ENCODE data around the gene NID1. TPM values are rescaled to one million over a fixed set of nuclear protein-coding genes. Genes with fewer than 3 reads are reported as not detected.
"Not testable (repeated sequence)": the region's sequence is repeated elsewhere in the genome, so short reads cannot be mapped to it uniquely, and the experiment has no call there.

The NID1 gene
- total RNA-seq, 8 experiments from 2014 or later: 5.1 to 271 (median 8.9) TPM

DNA sequence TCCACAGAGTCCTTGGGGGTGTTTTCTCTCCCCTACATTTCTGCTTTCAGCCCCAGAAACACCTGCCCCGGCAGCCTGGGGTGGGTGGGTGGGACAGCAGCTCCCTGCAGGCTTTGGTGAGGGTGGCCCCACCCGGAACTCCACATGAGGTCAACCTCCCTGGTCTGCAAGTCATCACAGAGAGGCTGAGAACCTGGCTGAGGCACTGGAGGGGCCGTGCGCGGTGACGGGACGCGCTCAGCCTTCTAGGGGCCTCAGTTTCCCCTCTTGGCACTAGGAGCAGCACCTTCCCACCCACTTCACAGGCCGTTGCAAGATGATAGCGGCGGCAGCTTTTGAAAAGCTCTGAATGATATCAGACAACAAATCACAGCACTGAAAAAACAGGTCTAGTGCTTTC, 37.7 kb upstream of the NID1 start:
- Histone ChIP-seq H3K4me3 (no peak overlapping the region), H3K4me1 (replicated peaks in 1 of 2) (no peaks in the 10 kb centered on the region), H3K27ac (no peak overlapping the region)
- WGBS, 10 experiments: 75 to 100% (median 84%) methylated on average over 2 to 10 of the region's 11 CpGs; no CpG with 5 or more reads in 6 of the 10 experiments
- ATAC-seq (replicated peaks in 6 of 8): no peak
- in situ Hi-C loops (cut with MboI; ENCODE audit: low pct_unique_long_range_greater_than_20kb in 2 of 9, low sequenced_read_pairs in 9 of 9, unreplicated experiment in 9 of 9): loop anchor here in 8 of 9 experiments (10.0 to 25.0 kb wide), 4 partner anchors 385 to 1462 kb away; no protein-coding TSS in a partner anchor

DNA sequence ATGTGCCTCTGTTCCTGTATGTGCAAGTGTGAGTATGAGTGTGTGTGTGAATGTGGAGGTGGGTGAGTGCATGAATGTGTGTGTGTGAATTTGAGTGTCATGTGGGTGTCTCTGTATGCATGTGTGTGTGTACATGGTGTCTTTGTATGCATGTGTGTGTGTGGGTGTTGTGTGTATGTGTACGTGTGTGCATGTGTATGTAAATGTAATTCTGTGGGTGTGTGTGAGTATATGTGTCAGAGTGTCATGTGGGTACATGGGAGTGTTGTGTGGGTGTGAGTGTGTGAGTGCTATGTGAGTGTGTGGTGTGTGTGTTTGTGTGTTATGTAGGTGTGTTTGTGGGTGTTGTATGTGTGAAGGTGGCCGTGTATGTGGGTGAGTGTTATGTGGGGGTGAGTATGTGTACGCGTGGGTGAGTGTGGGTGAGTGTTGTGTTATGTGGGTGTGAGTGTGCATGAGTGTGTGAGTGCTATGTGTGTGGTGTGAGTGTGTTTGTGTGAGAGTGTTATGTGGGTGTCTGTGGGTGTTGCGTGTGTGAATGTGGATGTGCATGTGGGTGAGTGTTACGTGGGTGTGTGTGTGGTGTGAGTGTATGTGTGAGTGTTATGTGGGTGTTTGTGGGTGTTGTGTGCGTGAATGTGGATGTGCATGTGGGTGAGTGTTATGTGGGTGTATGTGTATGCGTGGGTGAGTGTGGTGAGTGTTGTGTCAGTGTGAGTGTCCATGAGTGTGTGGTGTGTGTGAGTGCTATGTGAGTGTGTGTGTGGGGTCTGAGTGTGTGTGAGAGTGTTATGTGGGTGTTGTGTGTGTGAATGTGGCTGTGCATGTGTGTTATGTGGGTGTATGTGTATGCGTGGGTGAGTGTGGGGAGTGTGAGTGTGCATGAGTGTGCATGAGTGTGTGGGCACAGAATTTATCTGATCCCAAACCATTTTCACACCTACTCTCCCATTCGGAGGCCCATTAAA, 36.6 kb upstream of the NID1 start:
- ATAC-seq (replicated peaks in 6 of 8): no peak
- in situ Hi-C loops (cut with MboI; ENCODE audit: low pct_unique_long_range_greater_than_20kb in 2 of 9, low sequenced_read_pairs in 9 of 9, unreplicated experiment in 9 of 9): loop anchor here in 8 of 9 experiments (10.0 to 25.0 kb wide), 4 partner anchors 386 to 1463 kb away; no protein-coding TSS in a partner anchor
- 61 to 100% (median 80%) methylated on average over 1 to 9 of the region's 10 CpGs for WGBS, 10 experiments
- Histone ChIP-seq H3K4me1 (replicated peaks in 1 of 2) (no peaks in the 10 kb centered on the region), H3K27ac (no peak overlapping the region), H3K4me3 (no peak overlapping the region)

GRCh38 chr1:236100799-236101198, 35.9 kb upstream of the NID1 start:
- WGBS, 10 experiments: 40 to 100% (median 90%) methylated on average over 1 to 15 of the region's 15 CpGs; no CpG with 5 or more reads in 1 of the 10 experiments
- ATAC-seq (replicated peaks in 6 of 8): no peak
- Histone ChIP-seq H3K4me3 (no peak overlapping the region), H3K27ac (no peak overlapping the region), H3K4me1 (replicated peaks in 1 of 2) (no peaks in the 10 kb centered on the region)
- in situ Hi-C loops (cut with MboI; ENCODE audit: low pct_unique_long_range_greater_than_20kb in 2 of 9, low sequenced_read_pairs in 9 of 9, unreplicated experiment in 9 of 9): loop anchor here in 8 of 9 experiments (10.0 to 25.0 kb wide), 4 partner anchors 387 to 1464 kb away; no protein-coding TSS in a partner anchor

GRCh38 chr1:236099355-236099974, 34.6 kb upstream of the NID1 start:
- Histone ChIP-seq H3K4me1 (replicated peaks in 1 of 2) (no peaks in the 10 kb centered on the region), H3K4me3 (no peak overlapping the region), H3K27ac (no peak overlapping the region)
- in situ Hi-C loops (cut with MboI; ENCODE audit: low pct_unique_long_range_greater_than_20kb in 2 of 9, low sequenced_read_pairs in 9 of 9, unreplicated experiment in 9 of 9): no loop called here
- WGBS, 10 experiments: 0 to 83% (median 65%) methylated on average over 2 to 11 of the region's 12 CpGs; no CpG with 5 or more reads in 1 of the 10 experiments
- ATAC-seq (replicated peaks in 6 of 8): peak in 3 of 8 experiments; percentile 82 to 90 (median 86)

GRCh38 chr1:236098267-236098666, 33.4 kb upstream of the NID1 start:
- no peak for ATAC-seq (replicated peaks in 6 of 8)
- Histone ChIP-seq H3K4me1 (replicated peaks in 1 of 2) (no peaks in the 10 kb centered on the region), H3K4me3 (no peak overlapping the region), H3K27ac (no peak overlapping the region)
- in situ Hi-C loops (cut with MboI; ENCODE audit: low pct_unique_long_range_greater_than_20kb in 2 of 9, low sequenced_read_pairs in 9 of 9, unreplicated experiment in 9 of 9): no loop called here
- WGBS, 10 experiments: 67 to 100% (median 90%) methylated on average over 1 of the region's 1 CpG; no CpG with 5 or more reads in 6 of the 10 experiments

GRCh38 chr1:236096660-236097482, 32.0 kb upstream of the NID1 start:
- H3K27ac ChIP-seq; in situ Hi-C loops (cut with MboI; ENCODE audit: low pct_unique_long_range_greater_than_20kb in 2 of 9, low sequenced_read_pairs in 9 of 9, unreplicated experiment in 9 of 9); H3K4me3 ChIP-seq; H3K4me1 ChIP-seq (replicated peaks in 1 of 2): not testable (repeated sequence)
- 0 to 86% (median 70%) methylated on average over 1 to 14 of the region's 15 CpGs; no CpG with 5 or more reads in 1 of the 10 experiments for WGBS, 10 experiments
- peak in 3 of 8 experiments; percentile 29 to 46 (median 46) for ATAC-seq (replicated peaks in 6 of 8)

GRCh38 chr1:236095705-236096520, 31.0 kb upstream of the NID1 start:
- 13 to 100% (median 88%) methylated on average over 1 to 3 of the region's 3 CpGs; no CpG with 5 or more reads in 1 of the 10 experiments for WGBS, 10 experiments
- H3K27ac ChIP-seq: no peak overlapping the region
- H3K4me1 ChIP-seq (replicated peaks in 1 of 2): no peaks in the 10 kb centered on the region
- no peak for ATAC-seq (replicated peaks in 6 of 8)
- no peak overlapping the region for H3K4me3 ChIP-seq
- in situ Hi-C loops (cut with MboI; ENCODE audit: low pct_unique_long_range_greater_than_20kb in 2 of 9, low sequenced_read_pairs in 9 of 9, unreplicated experiment in 9 of 9): no loop called here

DNA sequence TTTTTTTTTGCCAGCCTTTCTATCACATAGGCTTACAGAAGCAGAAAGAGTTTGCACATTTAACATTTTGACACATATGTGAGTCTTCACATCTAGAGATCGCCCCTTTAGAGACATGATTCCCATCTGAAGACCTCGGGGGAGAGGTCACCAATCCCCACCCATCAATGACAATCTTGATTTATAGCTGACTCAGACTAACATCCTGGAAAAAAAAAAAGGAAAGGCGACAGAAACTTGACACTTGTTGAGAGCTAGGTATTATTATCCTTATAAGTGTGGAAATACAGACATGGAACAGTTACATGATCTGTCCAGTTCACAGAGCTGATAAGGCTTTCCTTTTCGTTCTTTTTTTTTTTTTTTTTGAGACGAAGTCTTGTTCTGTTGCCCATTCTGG, 28.0 kb upstream of the NID1 start:
- Histone ChIP-seq H3K4me3 (no peak overlapping the region), H3K27ac (no peak overlapping the region), H3K4me1 (replicated peaks in 1 of 2) (no peaks in the 10 kb centered on the region)
- 10 to 90% (median 81%) methylated on average over 3 to 5 of the region's 5 CpGs; no CpG with 5 or more reads in 2 of the 10 experiments for WGBS, 10 experiments
- in situ Hi-C loops (cut with MboI; ENCODE audit: low pct_unique_long_range_greater_than_20kb in 2 of 9, low sequenced_read_pairs in 9 of 9, unreplicated experiment in 9 of 9): no loop called here
- no peak for ATAC-seq (replicated peaks in 6 of 8)

DNA sequence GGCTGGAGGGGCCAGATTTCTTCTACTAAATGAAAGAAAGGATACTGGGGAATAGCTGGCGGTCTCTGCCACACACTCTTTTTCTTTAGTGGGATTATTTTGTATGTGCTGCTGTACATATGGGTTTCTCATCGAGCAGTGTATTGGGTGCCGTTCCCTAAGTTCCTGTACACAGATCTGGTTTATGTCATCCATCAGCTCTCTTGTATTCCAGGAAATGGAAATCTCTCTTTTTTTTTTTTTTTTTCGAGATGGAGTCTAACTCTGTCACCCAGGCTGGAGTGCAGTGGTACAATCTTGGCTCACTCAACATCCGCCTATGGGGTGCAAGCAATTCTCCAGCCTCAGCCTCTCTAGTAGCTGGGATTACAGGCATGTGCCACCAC, 27.0 kb upstream of the NID1 start:
- Histone ChIP-seq H3K4me3 (no peak overlapping the region), H3K4me1 (replicated peaks in 1 of 2) (no peaks in the 10 kb centered on the region)
- WGBS, 10 experiments: 0 to 96% (median 84%) methylated on average over 1 to 5 of the region's 5 CpGs; no CpG with 5 or more reads in 2 of the 10 experiments

GRCh38 chr1:236090741-236091147, 25.9 kb upstream of the NID1 start:
- ATAC-seq (replicated peaks in 6 of 8): peak in 2 of 8 experiments; percentile 47 to 63
- in situ Hi-C loops (cut with MboI; ENCODE audit: low pct_unique_long_range_greater_than_20kb in 2 of 9, low sequenced_read_pairs in 9 of 9, unreplicated experiment in 9 of 9): no loop called here
- 13 to 100% (median 88%) methylated on average over 1 to 5 of the region's 5 CpGs; no CpG with 5 or more reads in 2 of the 10 experiments for WGBS, 10 experiments
- Histone ChIP-seq H3K4me3 (no peak overlapping the region), H3K27ac (no peak overlapping the region), H3K4me1 (replicated peaks in 1 of 2) (no peaks in the 10 kb centered on the region)

More for the DNA sequence above, 27.0 kb upstream of the NID1 start:
- no peak overlapping the region for H3K27ac ChIP-seq
- peak in 1 of 8 experiments; percentile 48 for ATAC-seq (replicated peaks in 6 of 8)
- in situ Hi-C loops (cut with MboI; ENCODE audit: low pct_unique_long_range_greater_than_20kb in 2 of 9, low sequenced_read_pairs in 9 of 9, unreplicated experiment in 9 of 9): no loop called here

GRCh38 chr1:236089046-236089773, 24.3 kb upstream of the NID1 start:
- H3K27ac ChIP-seq: no peak overlapping the region
- 76 to 100% (median 86%) methylated on average over 1 to 11 of the region's 12 CpGs; no CpG with 5 or more reads in 3 of the 10 experiments for WGBS, 10 experiments
- no peak for ATAC-seq (replicated peaks in 6 of 8)
- in situ Hi-C loops (cut with MboI; ENCODE audit: low pct_unique_long_range_greater_than_20kb in 2 of 9, low sequenced_read_pairs in 9 of 9, unreplicated experiment in 9 of 9): no loop called here
- no peaks in the 10 kb centered on the region for H3K4me1 ChIP-seq (replicated peaks in 1 of 2)
- no peak overlapping the region for H3K4me3 ChIP-seq

Data from motor neuron (in vitro differentiated cells).